Measurements from ENCODE around the gene TBC1D20.
"Not testable (repeated sequence)": the region's sequence is repeated elsewhere in the genome, so short reads cannot be mapped to it uniquely, and the experiment has no call there.

The TBC1D20 gene

DNA sequence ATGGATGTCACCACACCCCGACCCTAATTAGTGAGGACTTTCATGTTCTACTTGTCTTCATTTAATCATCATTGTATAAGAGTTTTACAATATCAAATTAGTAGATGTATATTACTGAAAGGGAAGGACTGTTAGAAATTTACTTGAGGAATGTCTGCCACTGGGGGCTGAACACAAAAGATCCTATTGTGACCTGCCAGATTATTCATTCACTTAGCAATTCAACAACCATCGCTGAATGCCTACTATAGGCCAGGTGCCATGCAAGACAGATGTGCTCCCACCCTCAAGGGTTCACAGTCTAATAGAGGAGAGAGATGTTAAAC is 62.2 kb downstream of the TBC1D20 start:
- no peak for DNase-seq

DNA sequence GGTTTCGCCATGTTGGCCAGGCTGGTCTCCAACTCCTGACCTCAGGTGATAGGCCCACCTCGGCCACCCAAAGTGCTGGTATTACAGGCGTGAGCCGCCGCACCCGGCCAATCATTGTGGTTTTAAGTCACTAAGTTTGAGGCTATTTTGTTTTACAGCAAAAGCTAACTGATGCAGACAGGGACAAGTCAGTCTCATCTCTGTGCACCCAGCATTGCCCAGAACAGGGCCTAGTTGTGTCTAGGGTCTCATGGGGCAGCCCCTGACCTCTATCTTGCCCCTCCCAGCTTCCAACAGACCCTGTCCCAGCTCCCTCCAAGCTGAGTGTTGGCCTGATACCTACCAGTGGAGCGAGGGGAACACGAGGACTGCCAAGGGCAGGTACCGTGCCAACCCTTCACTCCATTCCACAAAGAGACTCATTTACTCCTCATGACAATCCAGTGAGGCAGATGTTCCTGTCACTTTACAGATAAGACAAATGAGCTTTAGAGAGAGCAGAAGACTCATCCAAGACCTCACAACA is 63.1 kb downstream of the TBC1D20 start:
- DNase-seq, result no peak

DNA sequence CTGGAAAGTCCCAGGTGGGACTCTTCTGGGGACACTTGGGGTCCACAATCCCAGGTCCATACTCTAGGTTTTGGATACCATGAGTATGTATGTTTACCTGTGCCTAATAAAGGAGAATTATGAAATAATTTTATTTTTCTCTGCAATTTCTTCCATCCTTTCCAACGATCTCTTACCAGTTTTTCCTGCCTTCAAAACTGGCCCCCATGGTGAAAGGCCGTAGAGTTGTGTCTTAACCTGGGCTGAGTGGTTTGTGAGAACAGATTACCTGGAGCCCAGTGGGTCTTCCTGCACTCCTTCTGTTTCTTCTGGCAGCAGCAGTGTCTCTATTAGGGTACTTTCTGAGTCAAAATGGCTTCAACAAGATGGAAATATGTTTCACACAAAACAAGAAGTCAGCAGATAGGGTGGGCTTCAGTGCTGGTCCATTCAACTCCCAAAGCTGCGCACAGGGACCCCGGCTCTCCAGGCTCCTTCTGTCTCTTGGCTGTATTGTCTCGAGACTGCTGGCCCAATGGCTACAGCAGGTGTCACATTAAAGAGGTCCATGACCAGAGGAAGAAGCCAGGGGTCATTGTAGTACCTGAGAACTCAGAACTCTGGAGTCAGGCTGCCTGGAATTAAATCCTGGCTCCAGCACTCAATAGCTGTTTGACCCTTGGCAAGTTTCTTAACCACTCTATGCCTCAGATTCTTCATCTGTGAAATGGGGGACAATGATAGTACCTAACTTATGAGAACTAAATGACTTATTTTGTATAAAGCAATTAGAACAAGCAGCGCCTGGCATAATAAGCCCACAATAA is 64.7 kb downstream of the TBC1D20 start:
- DNase-seq, result no peak

DNA sequence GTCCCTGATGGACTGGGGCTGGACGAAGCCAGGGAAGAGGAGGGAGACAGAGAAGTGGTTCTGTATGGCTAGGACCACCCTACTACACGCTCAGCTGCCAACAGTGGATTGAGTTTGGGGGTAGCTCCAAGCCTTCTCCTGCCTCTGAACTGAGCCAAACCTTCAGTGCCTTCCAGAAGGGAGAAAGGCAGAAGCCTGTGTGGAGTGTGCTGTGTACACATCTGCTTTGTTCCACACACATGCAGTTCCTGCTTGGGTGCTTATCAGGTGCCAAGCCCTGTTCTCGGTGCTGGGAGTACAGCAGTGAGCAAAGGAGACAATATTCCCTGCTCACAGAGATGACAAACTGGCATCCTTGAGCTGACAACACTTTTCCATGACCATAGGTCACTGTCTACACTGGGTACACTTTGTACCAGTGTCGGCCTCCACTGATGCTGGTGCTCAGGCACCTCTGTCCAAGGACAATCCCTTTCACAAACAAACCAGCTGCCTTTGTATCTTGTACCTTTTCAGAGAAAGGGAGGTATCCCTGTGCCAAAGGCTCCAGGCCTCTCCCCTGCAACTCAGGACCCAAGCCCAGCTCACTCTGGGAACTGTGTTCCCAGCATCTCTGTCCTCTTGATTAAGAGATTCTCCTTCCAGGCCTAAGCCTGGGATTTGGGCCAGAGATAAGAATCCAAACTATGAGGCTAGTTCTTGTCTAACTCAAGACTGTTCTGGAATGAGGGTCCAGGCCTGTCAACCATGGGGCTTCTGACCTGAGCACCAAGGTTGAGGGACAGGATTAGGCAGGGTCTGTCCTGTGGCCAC is 65.5 kb downstream of the TBC1D20 start:
- no peak for DNase-seq

DNA sequence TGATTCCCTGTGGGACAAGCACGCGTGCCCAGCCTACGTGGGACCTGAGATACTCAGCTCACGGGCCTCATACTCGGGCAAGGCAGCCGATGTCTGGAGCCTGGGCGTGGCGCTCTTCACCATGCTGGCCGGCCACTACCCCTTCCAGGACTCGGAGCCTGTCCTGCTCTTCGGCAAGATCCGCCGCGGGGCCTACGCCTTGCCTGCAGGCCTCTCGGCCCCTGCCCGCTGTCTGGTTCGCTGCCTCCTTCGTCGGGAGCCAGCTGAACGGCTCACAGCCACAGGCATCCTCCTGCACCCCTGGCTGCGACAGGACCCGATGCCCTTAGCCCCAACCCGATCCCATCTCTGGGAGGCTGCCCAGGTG is 66.1 kb downstream of the TBC1D20 start:
- no peak for DNase-seq

DNA sequence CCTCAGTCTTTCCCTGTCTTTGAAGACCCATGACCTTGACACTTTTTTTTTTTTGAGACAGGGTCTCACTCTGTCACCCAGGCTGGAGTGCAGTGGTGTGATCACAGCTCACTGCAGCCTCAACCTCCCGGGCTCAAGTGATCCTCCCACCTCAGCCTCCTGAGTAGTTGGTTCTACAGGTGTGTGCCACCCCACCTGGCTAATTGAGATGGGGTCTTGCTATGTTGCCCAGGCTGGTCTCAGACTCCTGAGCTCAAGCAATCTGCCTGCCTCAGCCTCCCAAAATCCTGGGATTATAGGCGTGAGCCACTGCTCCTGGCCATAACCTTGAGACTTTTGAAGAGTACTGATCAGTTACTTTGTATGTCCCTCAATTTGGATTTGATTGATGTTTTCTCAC is 69.0 kb downstream of the TBC1D20 start:
- not testable (repeated sequence) for DNase-seq

DNA sequence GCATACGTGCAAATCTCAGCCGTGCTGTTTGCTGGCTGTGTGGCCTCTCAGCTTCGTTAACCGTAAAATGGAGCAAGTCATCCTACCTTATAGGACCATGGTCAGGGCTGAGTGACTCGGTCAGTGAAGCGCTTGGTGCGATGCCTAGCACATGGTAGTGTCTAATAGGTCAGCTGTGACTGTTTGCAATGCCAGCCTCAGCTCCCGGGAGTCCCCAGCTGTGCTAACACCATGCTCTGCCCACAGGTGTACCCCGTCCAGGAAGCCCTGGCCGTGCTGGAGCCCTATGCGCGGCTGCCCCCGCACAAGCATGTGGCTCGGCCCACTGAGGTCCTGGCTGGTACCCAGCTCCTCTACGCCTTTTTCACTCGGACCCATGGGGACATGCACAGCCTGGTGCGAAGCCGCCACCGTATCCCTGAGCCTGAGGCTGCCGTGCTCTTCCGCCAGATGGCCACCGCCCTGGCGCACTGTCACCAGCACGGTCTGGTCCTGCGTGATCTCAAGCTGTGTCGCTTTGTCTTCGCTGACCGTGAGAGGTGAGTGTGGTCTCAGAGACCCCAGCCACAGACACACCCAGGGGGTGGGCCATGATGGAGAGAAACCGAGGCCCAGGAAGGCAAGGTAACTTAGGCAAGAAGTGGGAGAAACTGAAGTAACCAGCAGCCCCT is 71.2 kb downstream of the TBC1D20 start:
- DNase-seq, result no peak

DNA sequence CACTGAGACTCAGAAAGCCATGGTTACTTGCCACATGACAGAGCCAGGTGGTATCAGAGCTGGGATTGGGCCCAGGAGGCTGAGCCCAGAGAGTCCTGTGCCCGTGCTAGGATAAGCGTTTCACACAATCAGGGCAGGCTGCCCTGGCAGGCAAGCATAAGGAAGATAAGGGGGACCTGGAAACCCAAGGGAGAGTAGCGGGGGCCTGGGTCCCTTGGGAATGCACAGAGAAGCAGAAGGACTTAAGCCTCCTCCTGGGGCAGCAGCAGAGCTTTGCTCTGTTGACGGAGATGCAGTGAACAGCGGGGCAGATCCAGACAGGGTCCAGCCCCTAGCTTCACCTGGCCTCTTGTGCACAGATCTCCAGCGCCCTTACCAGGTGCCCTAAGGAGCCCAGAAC is 73.1 kb downstream of the TBC1D20 start:
- DNase-seq, result no peak

DNA sequence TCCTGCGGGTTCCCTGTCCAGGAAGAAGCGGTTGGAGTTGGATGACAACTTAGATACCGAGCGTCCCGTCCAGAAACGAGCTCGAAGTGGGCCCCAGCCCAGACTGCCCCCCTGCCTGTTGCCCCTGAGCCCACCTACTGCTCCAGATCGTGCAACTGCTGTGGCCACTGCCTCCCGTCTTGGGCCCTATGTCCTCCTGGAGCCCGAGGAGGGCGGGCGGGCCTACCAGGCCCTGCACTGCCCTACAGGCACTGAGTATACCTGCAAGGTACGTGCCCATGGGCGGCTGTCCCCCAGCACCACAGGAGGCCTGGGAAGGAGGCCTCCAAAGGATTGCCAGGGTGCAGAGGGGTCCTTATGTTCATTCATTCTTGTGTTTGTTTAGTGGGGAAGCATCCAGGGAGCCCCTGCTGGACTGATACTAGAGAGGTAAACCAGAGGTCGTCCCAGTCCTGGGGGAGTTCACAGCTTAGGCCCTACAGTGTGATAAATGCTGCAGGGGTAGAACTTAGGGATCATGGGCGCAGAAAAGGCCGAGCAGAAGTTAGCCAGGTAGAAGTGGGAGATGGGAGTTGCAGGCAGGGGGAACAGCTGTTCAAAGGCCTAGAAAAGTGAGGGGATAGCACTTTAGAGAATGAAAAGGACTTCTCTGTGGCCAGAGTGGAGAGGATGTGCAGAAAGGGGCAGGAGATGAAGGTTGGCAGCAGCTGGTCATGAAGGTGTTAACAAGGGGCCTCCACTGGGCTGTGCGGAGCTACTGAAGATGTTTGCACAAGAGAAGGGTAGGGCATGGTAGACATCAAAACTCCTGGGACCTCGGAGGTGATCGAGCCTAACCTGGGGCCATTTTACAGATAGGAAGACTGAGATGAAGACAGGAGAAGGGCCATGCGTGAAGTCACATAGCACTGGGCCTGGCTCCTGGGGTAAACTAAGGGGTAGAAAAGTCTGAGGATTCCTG is 74.0 kb downstream of the TBC1D20 start:
- no peak for DNase-seq

DNA sequence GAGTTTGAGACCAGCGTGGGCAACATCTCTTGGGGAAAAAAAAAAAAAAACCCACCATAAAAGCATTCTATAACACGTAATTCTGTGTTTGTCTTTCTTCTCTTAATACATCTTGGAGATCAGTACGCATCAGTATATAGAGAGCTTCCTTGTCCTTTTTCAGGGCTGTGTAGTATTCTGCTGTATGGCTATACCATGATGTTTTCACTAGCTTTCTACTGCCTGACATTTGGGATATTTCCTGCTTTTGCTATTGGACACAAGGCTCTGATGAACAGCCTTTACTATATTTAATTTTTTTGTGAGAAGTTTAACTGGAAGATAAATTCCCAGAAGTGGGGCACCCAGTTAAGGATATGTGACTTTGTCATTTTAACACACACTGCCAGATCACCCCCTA is 74.8 kb downstream of the TBC1D20 start:
- DNase-seq, result no peak

DNA sequence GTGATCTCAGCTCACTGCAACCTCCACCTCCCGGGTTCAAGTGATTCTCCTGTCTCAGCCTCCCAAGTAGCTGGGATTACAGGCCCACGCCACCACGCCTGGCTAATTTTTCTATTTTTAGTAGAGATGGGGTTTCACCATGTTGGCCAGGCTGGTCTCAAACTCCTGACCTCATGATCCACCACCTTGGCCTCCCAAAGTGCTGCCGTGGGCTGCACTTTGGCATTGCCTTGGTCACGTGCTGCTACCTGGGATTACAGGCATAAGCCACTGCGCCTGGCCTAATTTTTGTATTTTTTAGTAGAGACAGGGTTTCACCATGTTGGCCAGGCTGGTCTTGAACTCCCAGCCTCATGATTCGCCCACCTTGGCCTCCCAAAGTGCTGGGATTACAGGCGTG is 75.7 kb downstream of the TBC1D20 start:
- not testable (repeated sequence) for DNase-seq

Data from activated CD4-positive, alpha-beta T cell treated with anti-CD3 and anti-CD28 coated beads, Interleukin-2, amount 50 U/mL, for 16 hours (primary cell).